ENCODE measurements around the gene ABCB9. TPM values are rescaled to one million over a fixed set of nuclear protein-coding genes. Genes with fewer than 3 reads are reported as not detected.
A peak's percentile ranks its signal among the peaks of the same experiment; 100 is the strongest.

The ABCB9 gene
- total and polyA plus RNA-seq, 2 experiments from 2014 or later: 1.2 to 7.0 TPM

DNA sequence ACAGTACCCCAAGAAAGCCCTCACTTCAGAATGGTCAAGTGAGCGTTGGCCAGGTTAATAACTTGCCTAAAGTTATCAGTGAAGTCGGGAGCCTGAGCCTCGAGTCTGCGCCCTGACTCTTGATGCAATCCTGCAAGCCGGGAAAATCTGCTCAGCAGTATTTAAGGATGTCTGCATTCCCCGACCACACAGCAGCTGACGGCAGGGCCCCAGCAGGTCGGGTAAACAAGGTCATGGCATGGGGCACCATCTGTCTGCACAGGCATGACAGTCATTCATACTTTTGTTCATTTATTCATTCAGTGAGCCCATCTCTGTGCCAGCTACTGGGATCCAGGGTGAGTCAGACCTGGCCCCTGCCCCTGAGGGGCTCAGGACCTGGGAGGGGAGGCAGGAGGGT, 11.1 kb downstream of the ABCB9 start:
- no peaks in the 10 kb centered on the region for H3K9me3 Mint-ChIP-seq
- peaks cover 3% of the 10 kb centered on the region; the same call in 1 of the 3 replicates for H3K36me3 Mint-ChIP-seq (ENCODE audit: low read depth)
- ATAC-seq (no peak), DNase-seq (ENCODE audit: low spot score) (no peak)
- Histone ChIP-seq H3K4me1 (ENCODE audit: insufficient read depth) (no peaks in the 10 kb centered on the region), H3K4me3 (no peak overlapping the region), H4K20me1 (replicated peaks; ENCODE audit: insufficient read depth) (0 out of 2 replicates have a peak, but pooled peaks cover 12% of the 10 kb centered on the region), H3K79me2 (replicated peaks; ENCODE audit: insufficient read depth) (no peaks in the 10 kb centered on the region), H3K9me2 (ENCODE audit: insufficient read depth) (no peaks in the 10 kb centered on the region), H2AFZ (no peak overlapping the region), H3K4me2 (no peak overlapping the region), H3K27ac (ENCODE audit: low read depth) (no peak overlapping the region), H3K27me3 (ENCODE audit: insufficient read depth) (no peaks in the 10 kb centered on the region), H3F3A (replicated peaks; ENCODE audit: low read depth) (no peaks in the 10 kb centered on the region), H3K36me3 (ENCODE audit: insufficient read depth) (no peaks in the 10 kb centered on the region)
- peaks cover 6% of the 10 kb centered on the region for H3K27me3 Mint-ChIP-seq (ENCODE audit: insufficient read depth, low read depth, poor library complexity)
- H3K4me3 Mint-ChIP-seq: no peak overlapping the region
- H3K27ac Mint-ChIP-seq: no peak overlapping the region
- TF ChIP-seq EZH2 (IDR thresholded peaks at IDR 0.05; ENCODE audit: low read depth, unreplicated experiment) (no peak), NANOG (IDR thresholded peaks at IDR 0.05; ENCODE audit: borderline replicate concordance) (no peak), ZNF331 (CRISPR knock-in tag; IDR thresholded peaks at IDR 0.05; ENCODE audit: low read depth) (no peak)
- no peaks in the 10 kb centered on the region for H3K4me1 Mint-ChIP-seq

DNA sequence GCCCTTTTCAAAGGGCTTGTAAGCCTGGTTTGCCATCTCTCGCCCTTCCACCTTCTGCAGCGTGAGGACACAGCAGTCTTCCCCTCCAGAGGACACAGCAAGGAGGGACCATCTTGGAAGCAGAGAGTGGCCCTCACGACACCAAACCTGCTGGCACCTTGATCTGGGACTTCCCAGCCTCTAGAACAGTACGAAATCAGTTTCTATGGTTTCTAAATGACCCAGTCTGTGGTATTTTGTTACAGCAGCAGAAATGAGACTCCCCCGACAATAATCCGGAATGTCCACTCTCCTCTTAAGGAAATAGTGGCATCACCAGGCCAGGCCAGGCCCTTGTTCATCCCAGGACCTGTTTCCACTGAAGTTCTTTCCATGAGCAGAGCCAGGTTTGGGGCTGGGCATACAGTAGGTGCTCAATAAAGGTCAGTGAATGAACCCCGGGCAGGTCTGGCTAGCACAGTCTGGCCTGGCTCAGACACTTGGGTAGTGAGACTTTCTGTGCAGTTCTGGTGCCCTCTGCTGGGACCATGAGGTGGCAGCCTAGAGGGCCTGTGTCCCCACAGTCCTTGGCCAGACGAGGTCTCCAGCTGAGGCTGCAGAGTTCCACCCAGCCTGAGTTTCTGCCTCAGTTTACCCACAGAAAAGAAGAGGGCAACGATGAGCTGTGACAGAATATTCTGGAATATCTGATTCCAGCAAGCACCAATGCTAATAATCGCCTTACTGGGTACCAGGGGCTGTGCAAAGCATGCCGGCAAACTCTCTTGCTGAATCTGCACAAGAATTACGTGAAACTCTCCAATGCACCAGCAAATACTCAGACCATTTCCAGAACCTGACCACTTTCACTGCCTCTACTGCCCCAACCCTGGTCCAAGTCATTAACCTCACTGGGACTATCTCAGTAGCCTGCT, 14.0 kb downstream of the ABCB9 start:
- Histone ChIP-seq H3F3A (replicated peaks; ENCODE audit: low read depth) (no peaks in the 10 kb centered on the region), H3K4me2 (no peak overlapping the region)
- DNase-seq (ENCODE audit: low spot score): peak; percentile 70

More for the DNA sequence above, 14.0 kb downstream of the ABCB9 start:
- Mint-ChIP-seq H3K36me3 (ENCODE audit: low read depth) (no peaks in the 10 kb centered on the region; the same call in 2 of the 3 replicates), H3K9me3 (no peaks in the 10 kb centered on the region), H3K4me3 (no peak overlapping the region), H3K4me1 (no peaks in the 10 kb centered on the region), H3K27me3 (ENCODE audit: insufficient read depth, low read depth, poor library complexity) (peaks cover 10% of the 10 kb centered on the region), H3K27ac (no peak overlapping the region)
- Histone ChIP-seq H3K9me2 (ENCODE audit: insufficient read depth) (no peaks in the 10 kb centered on the region), H4K20me1 (replicated peaks; ENCODE audit: insufficient read depth) (0 out of 2 replicates have a peak, but pooled peaks cover 12% of the 10 kb centered on the region), H3K27me3 (ENCODE audit: insufficient read depth) (no peaks in the 10 kb centered on the region), H3K27ac (ENCODE audit: low read depth) (no peak overlapping the region), H3K79me2 (replicated peaks; ENCODE audit: insufficient read depth) (no peaks in the 10 kb centered on the region), H2AFZ (no peak overlapping the region), H3K4me3 (no peak overlapping the region), H3K36me3 (ENCODE audit: insufficient read depth) (no peaks in the 10 kb centered on the region), H3K4me1 (ENCODE audit: insufficient read depth) (no peaks in the 10 kb centered on the region)
- TF ChIP-seq, protein P1, sequence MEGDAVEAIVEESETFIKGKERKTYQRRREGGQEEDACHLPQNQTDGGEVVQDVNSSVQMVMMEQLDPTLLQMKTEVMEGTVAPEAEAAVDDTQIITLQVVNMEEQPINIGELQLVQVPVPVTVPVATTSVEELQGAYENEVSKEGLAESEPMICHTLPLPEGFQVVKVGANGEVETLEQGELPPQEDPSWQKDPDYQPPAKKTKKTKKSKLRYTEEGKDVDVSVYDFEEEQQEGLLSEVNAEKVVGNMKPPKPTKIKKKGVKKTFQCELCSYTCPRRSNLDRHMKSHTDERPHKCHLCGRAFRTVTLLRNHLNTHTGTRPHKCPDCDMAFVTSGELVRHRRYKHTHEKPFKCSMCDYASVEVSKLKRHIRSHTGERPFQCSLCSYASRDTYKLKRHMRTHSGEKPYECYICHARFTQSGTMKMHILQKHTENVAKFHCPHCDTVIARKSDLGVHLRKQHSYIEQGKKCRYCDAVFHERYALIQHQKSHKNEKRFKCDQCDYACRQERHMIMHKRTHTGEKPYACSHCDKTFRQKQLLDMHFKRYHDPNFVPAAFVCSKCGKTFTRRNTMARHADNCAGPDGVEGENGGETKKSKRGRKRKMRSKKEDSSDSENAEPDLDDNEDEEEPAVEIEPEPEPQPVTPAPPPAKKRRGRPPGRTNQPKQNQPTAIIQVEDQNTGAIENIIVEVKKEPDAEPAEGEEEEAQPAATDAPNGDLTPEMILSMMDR (conservative IDR thresholded peaks at IDR 0.05; ENCODE audit: low read depth in 2 of 2): peak; percentile 73 to 96
- TF ChIP-seq, protein P2, sequence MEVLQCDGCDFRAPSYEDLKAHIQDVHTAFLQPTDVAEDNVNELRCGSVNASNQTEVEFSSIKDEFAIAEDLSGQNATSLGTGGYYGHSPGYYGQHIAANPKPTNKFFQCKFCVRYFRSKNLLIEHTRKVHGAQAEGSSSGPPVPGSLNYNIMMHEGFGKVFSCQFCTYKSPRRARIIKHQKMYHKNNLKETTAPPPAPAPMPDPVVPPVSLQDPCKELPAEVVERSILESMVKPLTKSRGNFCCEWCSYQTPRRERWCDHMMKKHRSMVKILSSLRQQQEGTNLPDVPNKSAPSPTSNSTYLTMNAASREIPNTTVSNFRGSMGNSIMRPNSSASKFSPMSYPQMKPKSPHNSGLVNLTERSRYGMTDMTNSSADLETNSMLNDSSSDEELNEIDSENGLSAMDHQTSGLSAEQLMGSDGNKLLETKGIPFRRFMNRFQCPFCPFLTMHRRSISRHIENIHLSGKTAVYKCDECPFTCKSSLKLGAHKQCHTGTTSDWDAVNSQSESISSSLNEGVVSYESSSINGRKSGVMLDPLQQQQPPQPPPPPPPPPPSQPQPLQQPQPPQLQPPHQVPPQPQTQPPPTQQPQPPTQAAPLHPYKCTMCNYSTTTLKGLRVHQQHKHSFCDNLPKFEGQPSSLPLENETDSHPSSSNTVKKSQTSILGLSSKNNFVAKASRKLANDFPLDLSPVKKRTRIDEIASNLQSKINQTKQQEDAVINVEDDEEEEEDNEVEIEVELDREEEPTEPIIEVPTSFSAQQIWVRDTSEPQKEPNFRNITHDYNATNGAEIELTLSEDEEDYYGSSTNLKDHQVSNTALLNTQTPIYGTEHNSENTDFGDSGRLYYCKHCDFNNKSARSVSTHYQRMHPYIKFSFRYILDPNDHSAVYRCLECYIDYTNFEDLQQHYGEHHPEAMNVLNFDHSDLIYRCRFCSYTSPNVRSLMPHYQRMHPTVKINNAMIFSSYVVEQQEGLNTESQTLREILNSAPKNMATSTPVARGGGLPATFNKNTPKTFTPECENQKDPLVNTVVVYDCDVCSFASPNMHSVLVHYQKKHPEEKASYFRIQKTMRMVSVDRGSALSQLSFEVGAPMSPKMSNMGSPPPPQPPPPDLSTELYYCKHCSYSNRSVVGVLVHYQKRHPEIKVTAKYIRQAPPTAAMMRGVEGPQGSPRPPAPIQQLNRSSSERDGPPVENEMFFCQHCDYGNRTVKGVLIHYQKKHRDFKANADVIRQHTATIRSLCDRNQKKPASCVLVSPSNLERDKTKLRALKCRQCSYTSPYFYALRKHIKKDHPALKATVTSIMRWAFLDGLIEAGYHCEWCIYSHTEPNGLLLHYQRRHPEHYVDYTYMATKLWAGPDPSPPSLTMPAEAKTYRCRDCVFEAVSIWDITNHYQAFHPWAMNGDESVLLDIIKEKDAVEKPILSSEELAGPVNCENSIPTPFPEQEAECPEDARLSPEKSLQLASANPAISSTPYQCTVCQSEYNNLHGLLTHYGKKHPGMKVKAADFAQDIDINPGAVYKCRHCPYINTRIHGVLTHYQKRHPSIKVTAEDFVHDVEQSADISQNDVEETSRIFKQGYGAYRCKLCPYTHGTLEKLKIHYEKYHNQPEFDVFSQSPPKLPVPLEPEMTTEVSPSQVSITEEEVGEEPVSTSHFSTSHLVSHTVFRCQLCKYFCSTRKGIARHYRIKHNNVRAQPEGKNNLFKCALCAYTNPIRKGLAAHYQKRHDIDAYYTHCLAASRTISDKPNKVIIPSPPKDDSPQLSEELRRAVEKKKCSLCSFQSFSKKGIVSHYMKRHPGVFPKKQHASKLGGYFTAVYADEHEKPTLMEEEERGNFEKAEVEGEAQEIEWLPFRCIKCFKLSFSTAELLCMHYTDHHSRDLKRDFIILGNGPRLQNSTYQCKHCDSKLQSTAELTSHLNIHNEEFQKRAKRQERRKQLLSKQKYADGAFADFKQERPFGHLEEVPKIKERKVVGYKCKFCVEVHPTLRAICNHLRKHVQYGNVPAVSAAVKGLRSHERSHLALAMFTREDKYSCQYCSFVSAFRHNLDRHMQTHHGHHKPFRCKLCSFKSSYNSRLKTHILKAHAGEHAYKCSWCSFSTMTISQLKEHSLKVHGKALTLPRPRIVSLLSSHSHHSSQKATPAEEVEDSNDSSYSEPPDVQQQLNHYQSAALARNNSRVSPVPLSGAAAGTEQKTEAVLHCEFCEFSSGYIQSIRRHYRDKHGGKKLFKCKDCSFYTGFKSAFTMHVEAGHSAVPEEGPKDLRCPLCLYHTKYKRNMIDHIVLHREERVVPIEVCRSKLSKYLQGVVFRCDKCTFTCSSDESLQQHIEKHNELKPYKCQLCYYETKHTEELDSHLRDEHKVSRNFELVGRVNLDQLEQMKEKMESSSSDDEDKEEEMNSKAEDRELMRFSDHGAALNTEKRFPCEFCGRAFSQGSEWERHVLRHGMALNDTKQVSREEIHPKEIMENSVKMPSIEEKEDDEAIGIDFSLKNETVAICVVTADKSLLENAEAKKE (CRISPR knock-in tag; IDR thresholded peaks at IDR 0.05): no peak
- ATAC-seq: peak; percentile 98
